Trophoblast cell (in vitro differentiated cells and primary cell): Measurements from ENCODE around the gene OR2T11.

Experiments
- DNase-seq, 2 donors: peaks; one replicate each; pipeline ENCODE4 v3.0.0-alpha.2; 2016
- H2AFZ ChIP-seq: 2 replicates; pipeline ENCODE4 v1.6.1; 2013; ENCODE audit warnings: low read length, moderate library complexity, mild to moderate bottlenecking; ENCODE audit not compliant: insufficient read depth, poor library complexity
- H2AK5ac ChIP-seq: 2 replicates; pipeline ENCODE4 v1.6.1; 2013; ENCODE audit warnings: mild to moderate bottlenecking, low read length
- H2BK120ac ChIP-seq: 2 replicates; pipeline ENCODE4 v1.6.1; 2013; ENCODE audit warnings: low read length, mild to moderate bottlenecking, moderate library complexity; ENCODE audit not compliant: insufficient read depth, poor library complexity
- H2BK12ac ChIP-seq: 2 replicates; pipeline ENCODE4 v1.6.1; 2013; ENCODE audit warnings: mild to moderate bottlenecking, low read length, moderate library complexity
- H2BK5ac ChIP-seq: 2 replicates; pipeline ENCODE4 v1.6.1; 2013; ENCODE audit warnings: low read length, low read depth, moderate library complexity, mild to moderate bottlenecking; ENCODE audit not compliant: poor library complexity
- H3K14ac ChIP-seq: 2 replicates; pipeline ENCODE4 v1.6.1; 2013; ENCODE audit warnings: mild to moderate bottlenecking, low read length
- H3K18ac ChIP-seq: 2 replicates; pipeline ENCODE4 v1.6.1; 2013; ENCODE audit warnings: mild to moderate bottlenecking, low read length
- H3K23ac ChIP-seq: 2 replicates; pipeline ENCODE4 v1.6.1; 2013; ENCODE audit warnings: low read length
- H3K27ac ChIP-seq: 2 replicates; pipeline ENCODE4 v1.5.1; 2013; ENCODE audit warnings: low read depth, mild to moderate bottlenecking, inconsistent platforms, low read length, moderate library complexity
- H3K27me3 ChIP-seq: 2 replicates; pipeline ENCODE4 v1.6.1; 2013; ENCODE audit warnings: inconsistent platforms, mild to moderate bottlenecking, low read length, moderate library complexity; ENCODE audit not compliant: insufficient read depth
- H3K36me3 ChIP-seq, 2 experiments: 1 replicate in 1 of 2; 2 replicates in 1 of 2; pipeline ENCODE4 v1.6.1; 2013; ENCODE audit warnings: low read length in 2 of 2, mild to moderate bottlenecking in 2 of 2, moderate library complexity in 1 of 2; ENCODE audit not compliant: insufficient read depth in 2 of 2, control insufficient read depth in 1 of 2
- H3K4ac ChIP-seq: 2 replicates; pipeline ENCODE4 v1.6.1; 2013; ENCODE audit warnings: low read depth, mild to moderate bottlenecking, low read length, moderate library complexity
- H3K4me1 ChIP-seq, 2 experiments: 1 replicate in 1 of 2; 2 replicates in 1 of 2; pipeline ENCODE4 v1.6.1; 2013; ENCODE audit warnings: low read length in 2 of 2, mild to moderate bottlenecking in 2 of 2, moderate library complexity in 1 of 2; ENCODE audit not compliant: insufficient read depth in 2 of 2, control insufficient read depth in 1 of 2
- H3K4me2 ChIP-seq: 2 replicates; pipeline ENCODE4 v1.6.1; 2013; ENCODE audit warnings: inconsistent platforms, mild to moderate bottlenecking, low read length, moderate library complexity
- H3K4me3 ChIP-seq: 2 replicates; pipeline ENCODE4 v1.5.1; 2013; ENCODE audit warnings: mild to moderate bottlenecking, low read depth, low read length, inconsistent platforms
- H3K79me1 ChIP-seq: one replicate; pipeline ENCODE4 v1.6.1; 2013; ENCODE audit warnings: low read length
- H3K79me2 ChIP-seq: 2 replicates; pipeline ENCODE4 v1.6.1; 2013; ENCODE audit warnings: low read length, mild to moderate bottlenecking; ENCODE audit not compliant: control insufficient read depth, insufficient read depth, poor library complexity
- H3K9ac ChIP-seq: 2 replicates; pipeline ENCODE4 v1.6.1; 2013; ENCODE audit warnings: mild to moderate bottlenecking, low read length
- H3K9me3 ChIP-seq: 2 replicates; pipeline ENCODE4 v1.6.1; 2013; ENCODE audit warnings: low read depth, mild to moderate bottlenecking, control low read depth, inconsistent platforms, low read length; ENCODE audit not compliant: insufficient read depth
- H4K12ac ChIP-seq: 2 replicates; pipeline ENCODE4 v1.6.1; 2013; ENCODE audit warnings: low read depth, mild to moderate bottlenecking, low read length, moderate library complexity
- H4K8ac ChIP-seq: 2 replicates; pipeline ENCODE4 v1.6.1; 2013; ENCODE audit warnings: low read depth, mild to moderate bottlenecking, low read length, moderate library complexity
- H4K91ac ChIP-seq: one replicate; pipeline ENCODE4 v1.6.1; 2013; ENCODE audit warnings: low read depth, mild to moderate bottlenecking, low read length, moderate library complexity
- WGBS: extraction: QIAGEN DNeasy Blood & Tissue Kit; methylation state at CpG from one replicate; pipeline ENCODE4 v1.1.7; 2013; ENCODE audit warnings: missing lambda C conversion rate; ENCODE audit not compliant: insufficient read length, insufficient coverage; ENCODE audit errors: extremely low coverage; 5-methylcytosine and 5-hydroxymethylcytosine counted together

OR2T11 gene

DNA sequence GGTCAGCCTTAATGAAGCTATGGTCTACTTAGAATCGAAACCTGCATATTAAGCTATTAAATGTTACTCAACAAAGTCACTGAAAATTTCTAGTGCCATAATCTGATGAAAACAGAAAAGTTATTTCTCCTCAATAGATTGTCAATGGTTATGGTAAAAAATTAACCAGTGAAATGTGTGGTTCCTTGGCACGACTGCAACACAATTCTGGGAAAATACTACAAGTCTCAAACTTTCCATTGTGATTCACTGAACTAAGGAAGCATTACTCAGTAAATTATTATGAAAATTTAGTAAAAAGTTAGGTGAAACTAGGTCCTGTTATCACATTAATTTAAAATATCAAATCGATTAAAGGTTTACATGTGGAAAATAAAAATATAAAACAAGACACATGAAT is 24.6 kb downstream of the OR2T11 start:
- Histone ChIP-seq H3K27me3 (no peaks in the 10 kb centered on the region), H2AFZ (no peak overlapping the region), H2AK5ac (no peak overlapping the region), H3K18ac (no peak overlapping the region), H3K4me1 (no peaks in the 10 kb centered on the region), H4K8ac (no peak overlapping the region), H2BK5ac (no peak overlapping the region), H3K79me2 (no peaks in the 10 kb centered on the region), H2BK120ac (no peak overlapping the region), H3K9ac (no peak overlapping the region), H3K14ac (no peak overlapping the region), H3K4ac (no peak overlapping the region), H4K91ac (no peak overlapping the region), H2BK12ac (no peak overlapping the region), H3K27ac (no peak overlapping the region), H3K79me1 (no peaks in the 10 kb centered on the region), H4K12ac (no peak overlapping the region), H3K4me3 (no peak overlapping the region), H3K36me3 (no peaks in the 10 kb centered on the region), H3K4me2 (no peak overlapping the region), H3K9me3 (peaks cover 11% of the 10 kb centered on the region), H3K23ac (no peak overlapping the region)
- no peak for DNase-seq
- no CpG with 5 or more reads among the region's 3 CpGs for WGBS

DNA sequence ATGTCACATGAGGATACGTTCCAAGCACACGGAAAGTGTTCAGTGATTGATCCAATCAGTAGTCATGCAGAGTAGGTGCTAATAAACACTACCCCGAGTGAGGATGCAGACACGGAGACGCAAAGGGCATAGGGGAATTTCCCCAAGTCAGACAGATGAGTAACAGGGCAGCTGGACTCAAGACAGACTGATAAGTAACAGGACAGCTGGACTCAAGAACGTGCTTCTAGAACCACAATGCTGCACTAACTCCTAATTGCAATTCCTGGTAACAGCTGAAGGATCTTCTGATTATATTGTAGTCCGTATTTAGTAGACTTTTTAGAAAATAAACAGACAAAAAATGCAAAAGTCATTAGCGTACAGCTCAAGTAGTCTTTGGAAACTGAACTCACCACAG is 35.5 kb downstream of the OR2T11 start:
- no peaks in the 10 kb centered on the region for H3K79me2 ChIP-seq
- H2BK5ac ChIP-seq, result no peak overlapping the region
- H3K9ac ChIP-seq, result no peak overlapping the region
- H3K14ac ChIP-seq, result no peak overlapping the region
- H3K23ac ChIP-seq, result no peak overlapping the region
- H2AFZ ChIP-seq, result no peak overlapping the region
- H3K4me3 ChIP-seq, result no peak overlapping the region
- DNase-seq, result peak in 1 of 2 donors; percentile 1
- no peak overlapping the region for H4K12ac ChIP-seq
- no peak overlapping the region for H3K18ac ChIP-seq
- H3K36me3 ChIP-seq, result no peaks in the 10 kb centered on the region
- H3K27me3 ChIP-seq, result no peaks in the 10 kb centered on the region
- H3K4ac ChIP-seq, result no peak overlapping the region
- H3K4me2 ChIP-seq, result no peak overlapping the region
- H2AK5ac ChIP-seq, result no peak overlapping the region
- H3K79me1 ChIP-seq, result no peaks in the 10 kb centered on the region
- H2BK120ac ChIP-seq, result no peak overlapping the region
- no peaks in the 10 kb centered on the region for H3K4me1 ChIP-seq
- no peak overlapping the region for H4K91ac ChIP-seq
- peaks cover 4% of the 10 kb centered on the region for H3K9me3 ChIP-seq
- WGBS, result no CpG with 5 or more reads among the region's 8 CpGs
- no peak overlapping the region for H4K8ac ChIP-seq
- H2BK12ac ChIP-seq, result no peak overlapping the region
- H3K27ac ChIP-seq, result no peak overlapping the region

DNA sequence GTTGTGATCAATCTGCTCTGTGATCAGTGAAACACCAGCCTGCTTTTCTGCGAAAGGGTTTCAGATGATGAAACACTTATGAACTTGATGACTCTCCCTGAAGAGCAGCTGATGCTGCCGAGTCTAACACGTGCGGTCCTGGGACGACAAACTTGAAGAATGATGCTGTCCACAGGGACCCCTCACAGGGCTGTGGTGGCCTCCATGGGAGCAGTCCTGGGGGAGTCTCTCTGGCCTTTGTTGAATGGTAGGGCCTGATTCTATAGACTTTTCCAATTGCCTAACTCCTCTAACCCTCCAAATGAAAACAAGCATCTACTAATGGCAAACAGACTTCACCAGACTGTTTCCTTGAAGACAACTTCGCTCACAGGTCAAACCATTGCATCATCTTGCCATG is 37.3 kb downstream of the OR2T11 start, which contains the start of gene OR2T10:
OR2T10 (minus strand) TSS at position 112 of the 400 bp plus-strand sequence. CDS start 3,932 bp downstream, outside the sequence.
- no peak within 1 kb of the TSS for H2BK5ac ChIP-seq
- H4K8ac ChIP-seq, result no peak within 1 kb of the TSS
- H3K18ac ChIP-seq, result no peak within 1 kb of the TSS
- H3K79me2 ChIP-seq, result no peaks in the 10 kb centered on the region
- H3K4me2 ChIP-seq, result no peak within 1 kb of the TSS
- no peaks in the 10 kb centered on the region for H3K36me3 ChIP-seq
- H4K12ac ChIP-seq, result no peak within 1 kb of the TSS
- no peaks in the 10 kb centered on the region for H3K79me1 ChIP-seq
- H2BK12ac ChIP-seq, result no peak within 1 kb of the TSS
- no CpG with 5 or more reads among the region's 6 CpGs for WGBS
- H2AFZ ChIP-seq, result no peak within 1 kb of the TSS
- H2BK120ac ChIP-seq, result no peak within 1 kb of the TSS
- H4K91ac ChIP-seq, result no peak within 1 kb of the TSS
- H3K4me1 ChIP-seq, result no peaks in the 10 kb centered on the region
- H3K27ac ChIP-seq, result no peak within 1 kb of the TSS
- H3K23ac ChIP-seq, result no peak within 1 kb of the TSS
- no peaks in the 10 kb centered on the region for H3K27me3 ChIP-seq
- DNase-seq, result no peak
- peaks cover 10% of the 10 kb centered on the region for H3K9me3 ChIP-seq
- H3K9ac ChIP-seq, result no peak within 1 kb of the TSS
- no peak within 1 kb of the TSS for H2AK5ac ChIP-seq
- no peak within 1 kb of the TSS for H3K14ac ChIP-seq
- H3K4me3 ChIP-seq, result no peak within 1 kb of the TSS
- no peak within 1 kb of the TSS for H3K4ac ChIP-seq

DNA sequence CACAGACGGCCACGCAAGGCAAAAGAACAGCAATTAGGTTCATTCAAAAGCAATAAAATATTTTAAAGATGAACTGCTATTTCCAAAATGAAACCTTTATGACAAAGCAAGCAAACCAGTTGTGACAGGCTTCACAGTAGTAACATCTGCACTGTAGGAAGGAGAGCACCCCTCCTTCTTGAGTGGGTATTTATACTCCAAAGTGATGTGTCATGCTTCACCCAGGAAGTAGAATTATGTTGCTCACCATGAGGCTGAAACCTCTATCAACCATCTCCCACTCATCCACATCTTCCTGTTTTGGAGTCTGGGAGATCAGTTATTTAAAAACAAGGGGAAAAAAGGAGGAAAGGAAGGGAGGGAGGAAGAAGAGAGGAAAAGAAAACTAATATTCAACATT is 38.3 kb downstream of the OR2T11 start:
- no peak overlapping the region for H4K12ac ChIP-seq
- no peaks in the 10 kb centered on the region for H3K79me2 ChIP-seq

More for the DNA sequence above, 38.3 kb downstream of the OR2T11 start:
- Histone ChIP-seq H3K4me3 (no peak overlapping the region), H3K18ac (no peak overlapping the region), H2BK120ac (no peak overlapping the region), H3K27ac (no peak overlapping the region), H3K79me1 (no peaks in the 10 kb centered on the region), H2BK12ac (no peak overlapping the region), H4K91ac (no peak overlapping the region), H3K4ac (no peak overlapping the region), H3K14ac (no peak overlapping the region), H2BK5ac (no peak overlapping the region), H3K9me3 (peaks cover 10% of the 10 kb centered on the region), H4K8ac (no peak overlapping the region), H3K4me1 (no peaks in the 10 kb centered on the region), H3K27me3 (no peaks in the 10 kb centered on the region), H3K36me3 (no peaks in the 10 kb centered on the region), H2AK5ac (no peak overlapping the region), H3K23ac (no peak overlapping the region), H3K4me2 (no peak overlapping the region), H2AFZ (no peak overlapping the region), H3K9ac (no peak overlapping the region)
- no CpG with 5 or more reads among the region's 2 CpGs for WGBS
- DNase-seq, result no peak
